Left ventricle myocardium inferior (tissue), 1 donor: ENCODE results near the gene SLIT3. TPM values are rescaled to one million over a fixed set of nuclear protein-coding genes. Genes with fewer than 3 reads are reported as not detected.
"Not testable (repeated sequence)": the region's sequence is repeated elsewhere in the genome, so short reads cannot be mapped to it uniquely, and the experiment has no call there.

Experiments
- DNase-seq: peaks from one replicate; pipeline ENCODE4 v3.0.0-alpha.2; 2020
- H3K27ac ChIP-seq: fragments of 200-600 bp; replicated peaks from 2 replicates; pipeline ENCODE4 v1.8.0; 2021
- H3K27me3 ChIP-seq: fragments of 200-600 bp; 2 replicates; pipeline ENCODE4 v1.8.0; 2021; ENCODE audit warnings: low read depth
- H3K36me3 ChIP-seq: fragments of 200-600 bp; 2 replicates; pipeline ENCODE4 v1.8.0; 2021
- H3K4me1 ChIP-seq: fragments of 200-600 bp; 2 replicates; pipeline ENCODE4 v1.8.0; 2021
- H3K4me3 ChIP-seq: fragments of 200-600 bp; 2 replicates; pipeline ENCODE4 v1.8.0; 2021; ENCODE audit warnings: mild to moderate bottlenecking, moderate library complexity
- H3K9me3 ChIP-seq: fragments of 200-600 bp; replicated peaks from 2 replicates; pipeline ENCODE4 v1.8.0; 2021
- intact Hi-C: fragments of 100-400 bp; cut with micrococcal nuclease; formaldehyde crosslinking; loops from one replicate; pipeline ENCODE4 v1.11.0; 2022
- total RNA-seq: library from RNA; stranded (reverse); fragmentation: NEBNext Ultra II Directional; extraction: Animal tissue kit (Norgen Biotek cat#: 25700); gene quantifications from one replicate; pipeline ENCODE4 v1.2.1, GENCODE V29; 2021
- TF ChIP-seq, protein P1 (sequence below): fragments of 200-600 bp; IDR thresholded peaks from 2 replicates; pipeline ENCODE4 v1.8.0; 2021; ENCODE audit warnings: antibody characterized with exemption, mild to moderate bottlenecking, borderline replicate concordance
- donor health status: DM: no; HTN: yes; CAD: no; lungs with severe emphysema.

Gene SLIT3
- total RNA-seq, 1 donor from 2014 or later = 22.7 TPM

DNA sequence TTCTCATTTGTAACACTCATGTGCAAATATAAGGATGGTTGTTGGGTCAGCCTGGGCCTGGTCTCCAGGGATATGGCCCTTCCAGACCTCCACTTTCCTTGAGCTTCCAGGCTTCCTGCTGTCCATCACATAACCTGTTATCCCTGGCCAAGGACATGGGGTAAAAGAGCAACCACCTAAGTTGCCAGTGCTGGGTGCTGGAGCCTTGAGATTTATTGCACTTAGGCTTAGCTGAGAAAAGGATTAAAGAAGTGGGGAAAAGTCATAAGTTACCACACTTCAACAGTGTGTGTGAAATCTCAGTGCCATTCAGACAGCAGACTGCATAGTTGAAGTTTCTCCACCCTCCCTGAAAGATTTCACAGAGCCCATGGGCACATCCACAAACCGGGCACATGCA is 663.1 kb downstream of the SLIT3 start:
- H3K4me3 ChIP-seq = no peak overlapping the region
- TF ChIP-seq, protein P1, sequence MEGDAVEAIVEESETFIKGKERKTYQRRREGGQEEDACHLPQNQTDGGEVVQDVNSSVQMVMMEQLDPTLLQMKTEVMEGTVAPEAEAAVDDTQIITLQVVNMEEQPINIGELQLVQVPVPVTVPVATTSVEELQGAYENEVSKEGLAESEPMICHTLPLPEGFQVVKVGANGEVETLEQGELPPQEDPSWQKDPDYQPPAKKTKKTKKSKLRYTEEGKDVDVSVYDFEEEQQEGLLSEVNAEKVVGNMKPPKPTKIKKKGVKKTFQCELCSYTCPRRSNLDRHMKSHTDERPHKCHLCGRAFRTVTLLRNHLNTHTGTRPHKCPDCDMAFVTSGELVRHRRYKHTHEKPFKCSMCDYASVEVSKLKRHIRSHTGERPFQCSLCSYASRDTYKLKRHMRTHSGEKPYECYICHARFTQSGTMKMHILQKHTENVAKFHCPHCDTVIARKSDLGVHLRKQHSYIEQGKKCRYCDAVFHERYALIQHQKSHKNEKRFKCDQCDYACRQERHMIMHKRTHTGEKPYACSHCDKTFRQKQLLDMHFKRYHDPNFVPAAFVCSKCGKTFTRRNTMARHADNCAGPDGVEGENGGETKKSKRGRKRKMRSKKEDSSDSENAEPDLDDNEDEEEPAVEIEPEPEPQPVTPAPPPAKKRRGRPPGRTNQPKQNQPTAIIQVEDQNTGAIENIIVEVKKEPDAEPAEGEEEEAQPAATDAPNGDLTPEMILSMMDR = no peak
- intact Hi-C loops = no loop called here
- no peaks in the 10 kb centered on the region for H3K9me3 ChIP-seq
- no peaks in the 10 kb centered on the region for H3K27me3 ChIP-seq
- no peaks in the 10 kb centered on the region for H3K36me3 ChIP-seq
- DNase-seq = no peak
- no peak overlapping the region for H3K27ac ChIP-seq
- H3K4me1 ChIP-seq = no peaks in the 10 kb centered on the region

DNA sequence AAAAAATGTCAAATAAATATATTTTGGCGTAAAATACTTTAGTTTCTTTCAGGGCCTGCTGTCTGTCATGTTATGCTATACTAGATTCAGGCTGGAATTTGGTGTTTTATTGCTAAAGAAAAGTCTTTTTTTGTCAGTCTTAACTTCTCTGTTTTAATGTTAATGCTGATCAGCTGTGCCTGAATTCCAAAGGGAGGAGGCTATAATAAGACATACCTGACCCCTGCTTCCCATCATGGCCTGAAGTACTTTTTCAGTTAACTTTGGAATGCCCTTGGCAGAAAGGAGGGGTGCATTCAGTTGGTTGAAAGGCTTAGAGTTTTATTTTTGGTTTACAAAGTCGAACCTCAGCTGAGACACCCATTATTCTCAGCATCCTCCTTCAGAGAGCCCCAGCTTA is 663.7 kb downstream of the SLIT3 start:
- H3K36me3 ChIP-seq = no peaks in the 10 kb centered on the region
- TF ChIP-seq, protein P1 = no peak
- no peaks in the 10 kb centered on the region for H3K9me3 ChIP-seq
- H3K4me3 ChIP-seq = no peak overlapping the region
- H3K4me1 ChIP-seq = no peaks in the 10 kb centered on the region
- no peaks in the 10 kb centered on the region for H3K27me3 ChIP-seq
- H3K27ac ChIP-seq = no peak overlapping the region
- intact Hi-C loops = no loop called here
- no peak for DNase-seq

DNA sequence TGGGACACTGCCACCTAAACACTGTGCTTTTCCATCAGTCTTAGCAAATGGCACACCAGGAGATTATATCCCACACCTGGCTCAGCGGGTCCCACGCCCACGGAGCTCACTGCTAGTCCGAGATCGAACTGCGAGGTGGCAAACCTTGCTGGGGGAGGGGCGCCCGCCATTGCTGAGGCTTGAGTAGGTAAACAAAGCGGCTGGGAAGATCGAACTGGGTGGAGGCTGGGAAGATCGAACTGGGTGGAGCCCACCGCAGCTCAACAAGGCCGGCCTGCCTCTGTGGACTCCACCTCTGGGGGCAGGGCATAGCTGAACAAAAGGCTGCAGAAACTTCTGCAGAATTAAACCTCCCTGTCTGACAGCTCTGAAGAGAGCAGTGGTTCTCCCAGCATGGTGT is 670.0 kb downstream of the SLIT3 start:
- H3K4me3 ChIP-seq, intact Hi-C loops, H3K27ac ChIP-seq, H3K9me3 ChIP-seq, H3K36me3 ChIP-seq, H3K4me1 ChIP-seq, DNase-seq: not testable (repeated sequence)
- H3K27me3 ChIP-seq = peaks cover 22% of the 10 kb centered on the region

DNA sequence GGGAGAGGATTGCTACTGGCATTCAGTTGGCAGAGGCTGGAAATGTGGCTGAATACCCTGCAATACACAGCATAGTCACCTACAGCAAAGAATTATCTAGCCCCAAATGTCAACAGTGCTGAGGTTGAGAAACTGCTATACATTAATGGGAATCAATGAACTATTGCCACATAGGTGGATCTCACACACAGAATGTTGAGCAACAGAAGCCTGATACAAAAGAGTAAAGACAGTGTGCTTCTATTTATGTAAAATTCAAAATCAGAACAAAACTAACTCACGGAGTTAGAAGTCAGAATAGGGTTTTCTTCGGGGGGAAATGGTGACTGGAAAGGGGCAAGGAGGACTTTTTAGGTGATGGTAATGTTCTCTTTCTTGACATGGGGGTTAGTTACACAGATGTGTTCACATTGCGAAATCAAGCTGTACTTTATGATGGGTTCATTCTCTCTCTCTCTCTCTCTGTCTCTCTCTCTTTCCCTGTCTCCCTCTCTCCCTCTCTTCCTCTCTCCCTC is 676.0 kb downstream of the SLIT3 start:
- Histone ChIP-seq H3K36me3 (no peaks in the 10 kb centered on the region), H3K4me1 (no peaks in the 10 kb centered on the region), H3K4me3 (no peak overlapping the region), H3K9me3 (no peaks in the 10 kb centered on the region), H3K27me3 (peaks cover 9% of the 10 kb centered on the region), H3K27ac (no peak overlapping the region)
- TF ChIP-seq, protein P1 = no peak
- intact Hi-C loops = no loop called here
- DNase-seq = no peak

DNA sequence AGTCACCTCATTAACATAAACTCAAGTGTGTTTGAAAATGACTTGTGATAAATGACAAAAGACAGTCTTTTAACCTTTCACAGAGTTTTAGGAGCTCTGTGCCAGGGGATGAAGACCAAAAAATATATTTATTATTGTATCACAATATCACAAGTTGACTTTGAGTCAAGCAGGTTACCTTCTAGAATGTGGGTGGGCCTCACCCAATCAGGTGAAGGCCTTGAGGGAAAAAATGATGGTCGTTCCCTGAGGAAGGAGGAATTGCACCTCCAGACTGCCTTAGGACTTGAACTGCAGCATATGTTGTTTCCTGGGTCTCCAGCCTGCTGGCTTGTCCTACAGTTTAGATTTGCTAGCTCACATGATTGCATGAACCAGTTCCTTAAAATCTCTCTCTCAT is 680.1 kb downstream of the SLIT3 start:
- TF ChIP-seq, protein P1 = no peak
- Histone ChIP-seq H3K4me3 (no peak overlapping the region), H3K27me3 (no peaks in the 10 kb centered on the region), H3K27ac (no peak overlapping the region), H3K4me1 (no peaks in the 10 kb centered on the region), H3K36me3 (no peaks in the 10 kb centered on the region), H3K9me3 (no peaks in the 10 kb centered on the region)
- intact Hi-C loops = no loop called here
- no peak for DNase-seq

DNA sequence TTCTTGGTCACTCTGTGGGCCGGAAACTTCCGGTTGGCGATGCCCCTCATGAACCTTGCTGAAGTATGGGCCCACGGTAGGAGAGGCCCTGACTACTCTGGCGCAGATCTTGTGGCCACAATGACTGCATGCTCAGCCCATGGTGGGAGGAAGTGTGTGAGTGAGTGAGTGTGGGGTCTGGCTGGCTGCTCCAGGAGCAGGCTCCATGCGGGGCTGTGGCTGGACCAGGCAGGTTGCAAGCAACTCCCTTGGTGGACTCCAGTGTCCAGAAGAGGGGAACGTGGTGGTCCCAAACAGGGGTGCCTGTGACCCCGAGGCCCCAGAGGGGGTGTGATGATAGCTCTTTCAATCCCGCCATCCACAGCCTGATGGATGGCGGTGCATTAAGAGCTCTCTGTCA is 686.3 kb downstream of the SLIT3 start:
- no peaks in the 10 kb centered on the region for H3K9me3 ChIP-seq
- no peaks in the 10 kb centered on the region for H3K36me3 ChIP-seq
- intact Hi-C loops = no loop called here
- TF ChIP-seq, protein P1 = no peak
- H3K4me3 ChIP-seq = no peak overlapping the region
- H3K4me1 ChIP-seq = peaks cover 5% of the 10 kb centered on the region
- H3K27ac ChIP-seq = no peak overlapping the region
- DNase-seq = no peak
- H3K27me3 ChIP-seq = no peaks in the 10 kb centered on the region
